Activated CD4-positive, alpha-beta T cell treated with anti-CD3 and anti-CD28 coated beads for 1 hour (primary cell): ENCODE data around the gene LUC7L3.
"Not testable (repeated sequence)": the region's sequence is repeated elsewhere in the genome, so short reads cannot be mapped to it uniquely, and the experiment has no call there.

Experiments used
- DNase-seq: peaks from one replicate; pipeline ENCODE4 v3.0.0-alpha.2; 2020

Gene LUC7L3

DNA sequence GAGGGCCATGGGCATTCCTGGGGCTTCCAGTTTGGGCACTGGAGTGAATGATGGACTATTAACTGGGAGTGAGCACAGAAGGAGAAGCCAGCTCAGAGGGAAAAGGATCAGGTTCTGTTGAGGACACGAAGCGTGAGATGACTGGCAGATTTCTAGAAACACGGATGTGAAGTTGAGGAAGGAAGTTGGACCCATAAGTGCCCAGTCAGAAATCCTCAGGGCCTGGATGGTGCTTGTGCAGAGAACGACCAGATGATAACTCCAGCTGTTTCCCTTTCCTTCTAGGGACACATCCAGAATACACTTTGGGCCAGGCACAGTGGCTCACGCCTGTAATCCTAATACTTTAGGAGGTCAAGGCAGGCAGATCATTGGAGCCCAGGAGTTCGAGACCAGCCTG lies 71.2 kb downstream of the LUC7L3 start:
- DNase-seq, result no peak

GRCh38 chr17:50792132-50792531 lies 72.7 kb downstream of the LUC7L3 start:
- no peak for DNase-seq

DNA sequence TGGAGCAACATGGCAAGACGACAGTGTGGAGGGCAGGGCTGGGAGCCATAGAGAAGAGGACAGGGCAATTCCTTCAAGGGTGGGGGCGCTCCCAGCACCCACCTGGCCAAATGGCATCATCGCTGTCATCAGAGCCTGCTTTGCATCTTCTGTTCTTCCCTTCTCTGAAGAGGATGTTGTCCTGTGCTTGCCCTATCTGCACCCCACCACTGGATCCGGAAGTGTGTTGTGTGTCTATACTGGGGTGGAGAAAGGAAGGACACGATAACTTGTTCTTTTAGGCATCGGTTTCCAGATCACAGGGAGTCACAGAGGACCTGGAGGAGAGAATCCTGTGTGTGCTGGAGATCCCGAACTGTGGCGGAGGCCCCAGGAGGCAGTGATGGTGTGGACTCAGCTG lies 73.6 kb downstream of the LUC7L3 start:
- no peak for DNase-seq

GRCh38 chr17:50794361-50794760 lies 75.0 kb downstream of the LUC7L3 start:
- DNase-seq, result no peak

- DNase-seq, result no peak
Observed at GRCh38 chr17:50797135-50797810, 77.9 kb downstream of the LUC7L3 start.

- DNase-seq, result no peak
Observed at GRCh38 chr17:50798424-50799288, 79.3 kb downstream of the LUC7L3 start.

DNA sequence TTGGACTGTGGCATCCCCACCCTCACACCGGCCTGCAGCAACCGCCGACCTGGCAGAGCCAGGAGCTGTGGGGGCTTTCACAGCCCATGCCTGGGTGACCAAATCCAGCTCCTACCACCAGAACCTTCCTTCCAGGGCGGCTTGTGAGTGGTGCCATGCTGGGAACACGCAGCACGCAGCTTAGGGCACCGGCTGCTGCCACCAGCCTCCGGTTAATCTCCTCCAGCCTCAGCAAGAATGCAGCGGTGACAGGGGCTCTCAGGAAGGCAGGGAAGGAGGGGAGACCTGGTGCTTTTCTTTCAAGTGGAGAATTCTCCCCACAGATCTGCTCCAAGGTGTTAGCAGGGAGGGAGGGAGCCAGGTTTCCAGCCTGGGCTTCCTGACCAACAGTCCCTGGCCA lies 80.2 kb downstream of the LUC7L3 start:
- DNase-seq, result no peak

DNA sequence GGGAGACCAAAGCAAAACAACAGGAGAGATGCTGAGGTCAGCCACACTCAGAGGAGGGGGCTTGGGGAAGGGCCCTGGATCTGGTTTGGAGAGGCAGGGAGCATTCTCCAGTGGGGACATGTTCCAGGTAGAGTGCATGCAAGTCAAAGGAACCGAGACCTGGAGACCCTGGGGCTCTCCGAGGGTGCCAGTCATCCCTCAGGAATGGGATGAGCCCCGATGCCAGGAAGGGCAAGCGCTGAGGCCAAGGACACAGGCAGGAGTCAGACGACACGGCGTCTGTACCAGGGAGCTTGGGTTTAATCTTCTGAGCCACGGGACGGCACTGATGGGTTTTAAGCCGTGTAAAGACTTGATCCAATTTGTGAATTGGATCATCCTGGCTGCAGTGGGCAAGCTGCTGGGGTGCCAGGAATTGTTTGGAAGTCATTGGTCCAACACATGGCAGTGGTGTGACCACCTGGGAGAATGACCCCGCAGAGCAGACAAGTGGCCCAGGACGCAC lies 80.8 kb downstream of the LUC7L3 start:
- no peak for DNase-seq

DNA sequence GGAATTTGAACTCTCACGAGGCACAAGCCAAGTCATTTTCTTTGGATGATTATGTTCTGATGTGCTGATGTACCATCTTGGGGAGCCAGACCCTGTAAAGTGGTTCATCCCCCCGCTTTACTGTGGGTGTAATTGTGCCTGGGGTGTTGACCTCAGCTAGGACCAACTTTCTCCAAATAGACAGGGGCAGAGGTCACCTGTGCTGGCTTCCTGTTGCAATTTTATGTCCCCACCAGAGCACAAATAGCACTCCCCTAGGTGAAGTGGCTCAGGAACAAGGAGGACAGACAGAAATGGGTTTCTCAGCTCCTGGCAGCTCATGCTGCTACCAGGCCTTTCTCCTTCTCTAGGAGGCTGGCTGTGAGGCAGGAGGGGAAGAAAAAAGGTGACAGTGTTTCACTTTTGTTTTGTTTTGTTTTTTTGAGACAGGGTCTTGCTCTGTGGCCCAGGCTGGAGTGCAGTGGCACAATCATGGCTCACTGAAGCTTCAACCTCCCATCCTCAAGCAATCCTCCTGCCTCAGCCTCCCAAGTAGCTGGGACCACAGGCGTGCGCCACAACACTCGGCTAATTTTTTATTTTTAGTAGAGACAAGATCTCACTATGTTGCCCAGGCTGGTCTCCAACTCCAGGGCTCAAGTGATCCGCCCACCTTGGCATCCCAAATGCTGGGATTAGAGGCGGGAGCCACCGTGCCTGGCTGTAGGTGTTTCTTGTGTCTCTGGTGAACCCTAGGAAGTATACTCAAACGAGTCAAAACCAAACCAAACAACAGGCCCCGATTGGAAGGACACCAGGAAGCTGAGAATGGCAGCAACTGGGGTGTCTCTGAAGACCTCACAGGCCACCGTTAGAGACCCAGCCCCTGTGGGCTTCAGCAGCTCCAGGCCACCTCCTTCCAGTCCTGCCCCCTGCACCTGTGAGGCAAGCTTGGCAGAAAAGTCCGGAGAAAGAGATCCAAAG lies 83.5 kb downstream of the LUC7L3 start:
- DNase-seq, result no peak

- DNase-seq, result no peak
Observed at GRCh38 chr17:50803676-50804075, 84.3 kb downstream of the LUC7L3 start.

DNA sequence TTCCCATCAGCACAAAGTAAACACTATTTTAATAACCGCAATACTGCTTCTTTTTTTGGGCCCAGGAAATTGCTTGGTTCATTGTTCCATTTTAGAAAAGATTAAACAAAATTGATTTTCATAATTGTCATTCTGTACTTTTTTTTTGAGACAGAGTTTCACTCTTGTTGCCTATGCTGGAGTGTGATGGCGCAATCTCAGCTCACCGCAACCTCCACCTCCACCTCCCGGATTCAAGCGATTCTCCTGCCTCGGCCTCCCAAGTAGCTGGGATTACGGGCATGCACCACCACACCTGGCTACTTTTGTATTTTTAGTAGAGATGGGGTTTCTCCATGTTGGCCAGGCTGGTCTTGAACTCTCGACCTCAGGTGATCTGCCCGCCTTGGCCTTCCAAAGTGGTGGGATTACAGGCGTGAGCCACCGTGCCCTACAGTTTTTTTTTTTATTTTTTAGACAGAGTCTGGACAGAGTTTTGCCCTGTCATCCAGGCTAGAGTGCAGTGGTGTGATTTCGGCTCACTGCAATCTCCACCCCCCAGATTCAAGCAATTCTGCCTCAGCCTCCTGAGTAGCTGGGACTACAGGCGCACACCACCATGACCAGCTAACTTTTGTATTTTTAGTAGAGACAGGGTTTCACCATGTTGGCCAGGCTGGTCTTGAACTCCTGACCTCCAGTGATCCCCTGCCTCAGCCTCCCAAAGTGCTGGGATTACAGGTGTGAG lies 85.5 kb downstream of the LUC7L3 start:
- DNase-seq, result not testable (repeated sequence)

- no peak for DNase-seq
Observed at GRCh38 chr17:50805486-50805885, 86.1 kb downstream of the LUC7L3 start.
